Measurements from ENCODE around the gene C14orf119. TPM values are rescaled to one million over a fixed set of nuclear protein-coding genes. Genes with fewer than 3 reads are reported as not detected.
A peak's percentile ranks its signal among the peaks of the same experiment; 100 is the strongest.

The C14orf119 gene
- total RNA-seq, 1 donor from 2014 or later, result 37.5 TPM

GRCh38 chr14:23118506-23119362 lies 23.4 kb downstream of the C14orf119 start, which contains the start of gene CEBPE:
CEBPE (minus strand) TSS chr14:23119255; CDS start chr14:23119091, 164 bp downstream.
- peaks cover 13% of the 10 kb centered on the region for H3F3A ChIP-seq (ENCODE audit: low read depth)
- Mint-ChIP-seq H3K4me1 (peaks cover 49% of the 10 kb centered on the region), H3K4me3 (peak within 1 kb of the TSS; percentile 52), H3K9me3 (no peaks in the 10 kb centered on the region), H3K36me3 (no peaks in the 10 kb centered on the region), H3K27ac (peak within 1 kb of the TSS; percentile 50), H3K27me3 (ENCODE audit: insufficient read depth, low read depth) (peaks cover 6% of the 10 kb centered on the region)
- TF ChIP-seq EZH2 (IDR thresholded peaks at IDR 0.05), result no peak
- TF ChIP-seq EZH2phosphoT487 (IDR thresholded peaks at IDR 0.05), result no peak
- no peak for TF ChIP-seq CTCF (IDR thresholded peaks at IDR 0.05)
- H3K9ac ChIP-seq, result no peak within 1 kb of the TSS
- H4K20me1 ChIP-seq (ENCODE audit: low read depth), result no peaks in the 10 kb centered on the region
- peak within 1 kb of the TSS; percentile 29 for H3K27ac ChIP-seq
- no peaks in the 10 kb centered on the region for H3K36me3 ChIP-seq
- H3K4me2 ChIP-seq, result no peak within 1 kb of the TSS
- H3K79me2 ChIP-seq (ENCODE audit: low read depth), result no peaks in the 10 kb centered on the region
- no peaks in the 10 kb centered on the region for H3K9me3 ChIP-seq (ENCODE audit: low read depth)
- DNase-seq (ENCODE audit: low spot score), result no peak
- peak within 1 kb of the TSS; percentile 99 for H2AFZ ChIP-seq (replicated peaks)
- peaks cover 18% of the 10 kb centered on the region for H3K4me1 ChIP-seq
- H3K27me3 ChIP-seq, result no peaks in the 10 kb centered on the region
- no peak within 1 kb of the TSS for H3K4me3 ChIP-seq

GRCh38 chr14:23119363-23120327 lies 24.3 kb downstream of the C14orf119 start:
- no peaks in the 10 kb centered on the region for H3K9me3 ChIP-seq (ENCODE audit: low read depth)
- Mint-ChIP-seq H3K36me3 (no peaks in the 10 kb centered on the region), H3K9me3 (no peaks in the 10 kb centered on the region), H3K27me3 (ENCODE audit: insufficient read depth, low read depth) (peaks cover 6% of the 10 kb centered on the region), H3K4me3 (no peak overlapping the region), H3K27ac (peak overlapping the region; percentile 50), H3K4me1 (peaks cover 46% of the 10 kb centered on the region)
- no peak overlapping the region for H3K4me3 ChIP-seq
- no peaks in the 10 kb centered on the region for H4K20me1 ChIP-seq (ENCODE audit: low read depth)
- no peak for TF ChIP-seq CTCF (IDR thresholded peaks at IDR 0.05)
- no peak for TF ChIP-seq EZH2phosphoT487 (IDR thresholded peaks at IDR 0.05)
- no peak for TF ChIP-seq EZH2 (IDR thresholded peaks at IDR 0.05)
- H3K9ac ChIP-seq, result no peak overlapping the region
- H3K4me2 ChIP-seq, result no peak overlapping the region
- no peaks in the 10 kb centered on the region for H3K79me2 ChIP-seq (ENCODE audit: low read depth)
- peaks cover 20% of the 10 kb centered on the region for H3F3A ChIP-seq (ENCODE audit: low read depth)
- H3K36me3 ChIP-seq, result no peaks in the 10 kb centered on the region
- no peaks in the 10 kb centered on the region for H3K27me3 ChIP-seq
- H3K27ac ChIP-seq, result peak overlapping the region; percentile 29
- H3K4me1 ChIP-seq, result peaks cover 18% of the 10 kb centered on the region
- H2AFZ ChIP-seq (replicated peaks), result peak overlapping the region; percentile 99
- DNase-seq (ENCODE audit: low spot score), result peak; percentile 38

GRCh38 chr14:23120541-23121251 lies 25.4 kb downstream of the C14orf119 start:
- no peak overlapping the region for H2AFZ ChIP-seq (replicated peaks)
- no peaks in the 10 kb centered on the region for H3K36me3 ChIP-seq
- no peaks in the 10 kb centered on the region for H3K9me3 ChIP-seq (ENCODE audit: low read depth)
- Mint-ChIP-seq H3K36me3 (peaks cover 2% of the 10 kb centered on the region), H3K27ac (peak overlapping the region; percentile 70), H3K4me3 (peak overlapping the region; percentile 23), H3K4me1 (peaks cover 46% of the 10 kb centered on the region), H3K9me3 (no peaks in the 10 kb centered on the region), H3K27me3 (ENCODE audit: insufficient read depth, low read depth) (peaks cover 4% of the 10 kb centered on the region)
- peaks cover 18% of the 10 kb centered on the region for H3K4me1 ChIP-seq
- H3K79me2 ChIP-seq (ENCODE audit: low read depth), result no peaks in the 10 kb centered on the region
- no peak overlapping the region for H3K27ac ChIP-seq
- H3K27me3 ChIP-seq, result no peaks in the 10 kb centered on the region
- H3K4me2 ChIP-seq, result no peak overlapping the region
- peaks cover 24% of the 10 kb centered on the region for H3F3A ChIP-seq (ENCODE audit: low read depth)
- DNase-seq (ENCODE audit: low spot score), result peak; percentile 95
- H3K9ac ChIP-seq, result no peak overlapping the region
- TF ChIP-seq CTCF (IDR thresholded peaks at IDR 0.05), result peak; percentile 100
- no peak for TF ChIP-seq EZH2 (IDR thresholded peaks at IDR 0.05)
- H3K4me3 ChIP-seq, result no peak overlapping the region
- no peaks in the 10 kb centered on the region for H4K20me1 ChIP-seq (ENCODE audit: low read depth)

Data from neural progenitor cell (in vitro differentiated cells).